ENCODE results near the gene YWHAB. TPM values are rescaled to one million over a fixed set of nuclear protein-coding genes. Genes with fewer than 3 reads are reported as not detected.

The YWHAB gene
- polyA plus RNA-seq, 1 of the 3 experiments (the other 2 are of a cell fraction), result 84.3 TPM

DNA sequence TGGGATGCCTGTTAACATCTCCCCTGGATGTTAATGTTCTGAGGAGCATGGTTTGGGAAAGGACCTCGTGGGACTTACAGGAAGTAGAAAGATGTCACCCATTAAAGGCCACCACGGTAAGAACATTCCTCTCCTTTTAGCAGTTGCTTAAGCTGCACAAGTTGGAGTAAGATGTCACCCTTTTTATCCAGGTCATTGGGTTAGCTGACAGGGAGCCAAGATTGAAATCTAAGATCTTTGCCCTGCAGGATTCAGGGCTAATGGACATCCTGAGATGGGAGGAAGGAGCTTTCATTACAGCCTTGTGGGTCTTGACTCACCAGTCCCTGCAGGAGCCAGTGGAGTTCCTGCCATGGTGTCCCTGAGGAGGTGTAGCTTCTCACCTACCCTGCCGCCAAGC is 46.4 kb downstream of the YWHAB start:
- no peaks in the 10 kb centered on the region for H3K4me1 ChIP-seq (ENCODE audit: control insufficient read depth in 1 of 2, insufficient read depth in 2 of 2, low read depth in 1 of 2, low read length in 1 of 2)
- TF ChIP-seq, protein P1, sequence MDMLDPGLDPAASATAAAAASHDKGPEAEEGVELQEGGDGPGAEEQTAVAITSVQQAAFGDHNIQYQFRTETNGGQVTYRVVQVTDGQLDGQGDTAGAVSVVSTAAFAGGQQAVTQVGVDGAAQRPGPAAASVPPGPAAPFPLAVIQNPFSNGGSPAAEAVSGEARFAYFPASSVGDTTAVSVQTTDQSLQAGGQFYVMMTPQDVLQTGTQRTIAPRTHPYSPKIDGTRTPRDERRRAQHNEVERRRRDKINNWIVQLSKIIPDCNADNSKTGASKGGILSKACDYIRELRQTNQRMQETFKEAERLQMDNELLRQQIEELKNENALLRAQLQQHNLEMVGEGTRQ (IDR thresholded peaks at IDR 0.05; ENCODE audit: borderline replicate concordance, low read depth, low read length), result no peak
- TF ChIP-seq USF1 (IDR thresholded peaks at IDR 0.05; ENCODE audit: borderline replicate concordance, low read depth), result no peak
- TF ChIP-seq, protein P2, sequence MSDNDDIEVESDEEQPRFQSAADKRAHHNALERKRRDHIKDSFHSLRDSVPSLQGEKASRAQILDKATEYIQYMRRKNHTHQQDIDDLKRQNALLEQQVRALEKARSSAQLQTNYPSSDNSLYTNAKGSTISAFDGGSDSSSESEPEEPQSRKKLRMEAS (IDR thresholded peaks at IDR 0.05; ENCODE audit: low read depth), result no peak
- no peak for TF ChIP-seq SIN3A (IDR thresholded peaks at IDR 0.05; ENCODE audit: borderline replicate concordance, low read depth, low read length)
- TF ChIP-seq TAF1 (IDR thresholded peaks at IDR 0.05; ENCODE audit: borderline replicate concordance, low read depth, low read length), result no peak
- no peak for TF ChIP-seq ZBTB33 (IDR thresholded peaks at IDR 0.05; ENCODE audit: borderline replicate concordance, low read depth)
- TF ChIP-seq TCF12 (IDR thresholded peaks at IDR 0.05), result no peak
- TF ChIP-seq RXRA (IDR thresholded peaks at IDR 0.05; ENCODE audit: borderline replicate concordance, low read depth), result no peak
- no peak for TF ChIP-seq SMC3 (IDR thresholded peaks at IDR 0.05; ENCODE audit: low read depth, low read length)
- TF ChIP-seq CTCF (IDR thresholded peaks at IDR 0.05), result no peak
- TF ChIP-seq RFX5 (IDR thresholded peaks at IDR 0.05; ENCODE audit: low read length), result no peak
- TF ChIP-seq FOXM1 (IDR thresholded peaks at IDR 0.05; ENCODE audit: low read depth), result no peak
- no peak for TF ChIP-seq POLR2AphosphoS5 (IDR thresholded peaks at IDR 0.05; ENCODE audit: low read depth, low read length)
- TF ChIP-seq FOXJ3 (CRISPR knock-in tag; IDR thresholded peaks at IDR 0.05), result no peak
- TF ChIP-seq MXI1 (IDR thresholded peaks at IDR 0.05; ENCODE audit: low read depth, low read length), result no peak
- 77% methylated on average over 2 of the region's 3 CpGs for WGBS (ENCODE audit: low lambda C conversion rate)
- POLR2A ChIA-PET, result interaction anchor here (0.6 to 1.0 kb wide), 2 partner anchors 13 to 28 kb away, joined by 3 read pairs; partner anchors contain the start of gene TOMM34
- H3K9ac ChIP-seq, result no peak overlapping the region
- no peak for DNase-seq
- no peaks in the 10 kb centered on the region for H3F3A ChIP-seq (replicated peaks; ENCODE audit: insufficient read depth)
- peaks cover 8 to 34% of the 10 kb centered on the region in 2 experiments for H3K36me3 ChIP-seq (replicated peaks in 1 of 2; ENCODE audit: control insufficient read depth in 1 of 2, insufficient read depth in 2 of 2, low read length in 1 of 2)
- H3K27me3 ChIP-seq (ENCODE audit: insufficient read depth), result no peaks in the 10 kb centered on the region
- no peak overlapping the region for H3K4me2 ChIP-seq
- H2AFZ ChIP-seq (ENCODE audit: low read depth), result no peak overlapping the region
- CTCF ChIA-PET, result no interaction called here
- H3K79me2 ChIP-seq (ENCODE audit: insufficient read depth), result no peaks in the 10 kb centered on the region
- H3K27ac ChIP-seq (ENCODE audit: low read depth in 2 of 2, low read length in 1 of 2), result no peak overlapping the region
- no peaks in the 10 kb centered on the region for H4K20me1 ChIP-seq (ENCODE audit: insufficient read depth)
- H3K9me2 ChIP-seq, result no peaks in the 10 kb centered on the region
- H3K4me3 ChIP-seq (ENCODE audit: low read depth in 2 of 2, low read length in 1 of 2), result no peak overlapping the region
- H3K9me3 ChIP-seq, result no peaks in the 10 kb centered on the region

Measured in SK-N-SH (cell line).